Nephron (organoid): ENCODE results near the gene NPBWR2.

ENCODE experiments used
- H3K27ac Mint-ChIP-seq, 3 experiments: 2 replicates each; pipeline ENCODE4 v1.8.0; 2020; ENCODE audit warnings: mixed read lengths in 3 of 3, mild to moderate bottlenecking in 2 of 3, moderate library complexity in 1 of 3
- H3K27me3 Mint-ChIP-seq: 2 replicates; pipeline ENCODE4 v1.8.0; 2021; ENCODE audit warnings: low read depth, mild to moderate bottlenecking, moderate library complexity, mixed read lengths
- H3K36me3 Mint-ChIP-seq: 2 replicates; pipeline ENCODE4 v1.8.0; 2020; ENCODE audit warnings: low read depth, mixed read lengths
- H3K4me1 Mint-ChIP-seq: 2 replicates; pipeline ENCODE4 v1.8.0; 2020; ENCODE audit warnings: mixed read lengths
- H3K4me3 Mint-ChIP-seq, 3 experiments: 2 replicates each; pipeline ENCODE4 v1.8.0; 2020; ENCODE audit warnings: mild to moderate bottlenecking in 3 of 3, mixed read lengths in 3 of 3, moderate library complexity in 2 of 3
- H3K9me3 Mint-ChIP-seq: 2 replicates; pipeline ENCODE4 v1.8.0; 2020; ENCODE audit warnings: mixed read lengths
- TF ChIP-seq, protein P1 (sequence below), 3 experiments: fragments of 200-600 bp; sonication (generic); IDR thresholded peaks; one replicate each; pipeline ENCODE4 v1.5.0; 2021; ENCODE audit warnings: antibody characterized with exemption in 3 of 3; ENCODE audit not compliant: unreplicated experiment in 3 of 3

Gene NPBWR2

DNA sequence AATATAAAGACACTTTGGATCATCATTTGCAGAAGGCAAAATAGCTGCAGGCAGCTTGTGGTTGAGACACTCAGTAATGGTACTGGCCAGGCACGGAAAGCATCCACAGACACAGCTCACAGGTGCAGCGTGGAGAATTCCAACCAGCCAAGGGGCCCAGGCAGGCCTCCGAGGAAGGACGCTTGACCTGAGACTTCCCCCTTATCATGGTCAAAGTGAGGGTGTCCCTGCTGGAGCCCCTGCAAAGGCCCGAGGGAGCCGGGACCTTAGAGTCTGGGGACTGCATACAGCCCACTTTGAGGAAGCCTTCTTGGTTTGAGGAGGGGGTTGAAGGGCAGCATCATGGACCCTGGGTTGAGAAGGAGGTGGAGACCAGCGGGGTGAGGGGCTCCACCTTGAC lies 41.8 kb upstream of the NPBWR2 start:
- Mint-ChIP-seq H3K4me3 (no peak overlapping the region), H3K27ac (no peak overlapping the region), H3K36me3 (no peaks in the 10 kb centered on the region), H3K27me3 (peaks cover 19% of the 10 kb centered on the region), H3K4me1 (no peaks in the 10 kb centered on the region), H3K9me3 (peaks cover 5% of the 10 kb centered on the region)
- TF ChIP-seq, protein P1, sequence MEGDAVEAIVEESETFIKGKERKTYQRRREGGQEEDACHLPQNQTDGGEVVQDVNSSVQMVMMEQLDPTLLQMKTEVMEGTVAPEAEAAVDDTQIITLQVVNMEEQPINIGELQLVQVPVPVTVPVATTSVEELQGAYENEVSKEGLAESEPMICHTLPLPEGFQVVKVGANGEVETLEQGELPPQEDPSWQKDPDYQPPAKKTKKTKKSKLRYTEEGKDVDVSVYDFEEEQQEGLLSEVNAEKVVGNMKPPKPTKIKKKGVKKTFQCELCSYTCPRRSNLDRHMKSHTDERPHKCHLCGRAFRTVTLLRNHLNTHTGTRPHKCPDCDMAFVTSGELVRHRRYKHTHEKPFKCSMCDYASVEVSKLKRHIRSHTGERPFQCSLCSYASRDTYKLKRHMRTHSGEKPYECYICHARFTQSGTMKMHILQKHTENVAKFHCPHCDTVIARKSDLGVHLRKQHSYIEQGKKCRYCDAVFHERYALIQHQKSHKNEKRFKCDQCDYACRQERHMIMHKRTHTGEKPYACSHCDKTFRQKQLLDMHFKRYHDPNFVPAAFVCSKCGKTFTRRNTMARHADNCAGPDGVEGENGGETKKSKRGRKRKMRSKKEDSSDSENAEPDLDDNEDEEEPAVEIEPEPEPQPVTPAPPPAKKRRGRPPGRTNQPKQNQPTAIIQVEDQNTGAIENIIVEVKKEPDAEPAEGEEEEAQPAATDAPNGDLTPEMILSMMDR (IDR thresholded peaks at IDR 0.05; ENCODE audit: unreplicated experiment in 3 of 3): no peak

DNA sequence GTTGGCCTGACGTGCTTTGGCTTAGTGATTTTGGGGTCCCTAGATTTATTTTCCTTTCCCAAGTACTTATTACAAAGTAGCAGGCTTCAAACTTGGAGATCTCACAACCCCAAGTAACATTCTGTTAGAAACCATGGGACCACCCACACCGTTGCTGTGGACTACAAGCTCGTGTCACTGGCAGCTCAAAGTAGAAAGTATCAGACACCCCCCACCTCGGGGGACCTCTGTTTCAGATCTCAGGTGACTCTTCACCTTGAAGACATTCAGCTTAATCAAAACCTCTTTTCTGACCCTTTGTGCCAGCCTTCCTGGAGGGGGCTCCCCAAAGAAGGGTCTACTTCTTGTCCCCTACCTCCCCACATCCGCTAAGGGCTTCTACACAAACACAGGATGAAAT lies 41.2 kb upstream of the NPBWR2 start:
- H3K27me3 Mint-ChIP-seq: peaks cover 17% of the 10 kb centered on the region
- no peak overlapping the region for H3K27ac Mint-ChIP-seq
- peaks cover 5% of the 10 kb centered on the region for H3K9me3 Mint-ChIP-seq
- H3K4me3 Mint-ChIP-seq: no peak overlapping the region
- TF ChIP-seq, protein P1 (IDR thresholded peaks at IDR 0.05; ENCODE audit: unreplicated experiment in 3 of 3): no peak
- no peaks in the 10 kb centered on the region for H3K4me1 Mint-ChIP-seq
- H3K36me3 Mint-ChIP-seq: no peaks in the 10 kb centered on the region

DNA sequence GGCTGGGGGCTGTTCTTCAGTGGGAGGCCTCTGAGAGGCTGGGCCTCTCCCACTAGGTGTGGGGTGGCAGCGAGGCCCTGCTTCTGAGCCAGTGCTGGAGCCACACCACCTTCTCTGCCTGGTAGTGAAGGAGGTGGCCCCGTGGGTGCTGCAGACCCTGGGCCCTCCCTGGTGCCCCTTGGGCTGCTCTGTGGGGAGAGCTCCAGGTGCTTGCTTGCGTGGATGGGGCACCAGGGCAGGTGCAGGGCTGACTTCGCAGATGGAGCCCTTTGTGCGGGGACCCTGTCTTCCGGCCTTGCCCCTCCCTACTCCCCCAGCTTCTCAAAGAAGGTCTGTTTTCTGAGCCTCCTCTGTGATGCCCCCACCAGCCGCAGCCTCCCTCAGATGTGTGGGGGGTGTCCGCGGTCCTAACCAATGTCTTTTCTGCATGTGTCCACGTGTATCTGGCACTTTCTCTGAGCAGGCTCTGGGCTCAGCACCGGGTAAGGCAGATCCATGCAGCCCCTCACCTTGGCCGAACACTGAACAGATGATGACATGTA lies 39.6 kb upstream of the NPBWR2 start:
- Mint-ChIP-seq H3K36me3 (no peaks in the 10 kb centered on the region), H3K9me3 (peaks cover 5% of the 10 kb centered on the region), H3K27ac (no peak overlapping the region), H3K4me3 (no peak overlapping the region), H3K4me1 (no peaks in the 10 kb centered on the region), H3K27me3 (peaks cover 27% of the 10 kb centered on the region)
- TF ChIP-seq, protein P1 (IDR thresholded peaks at IDR 0.05; ENCODE audit: unreplicated experiment in 3 of 3): no peak

GRCh38 chr20:64146301-64146935 lies 39.1 kb upstream of the NPBWR2 start:
- TF ChIP-seq, protein P1 (IDR thresholded peaks at IDR 0.05; ENCODE audit: unreplicated experiment in 3 of 3): no peak
- Mint-ChIP-seq H3K9me3 (peaks cover 5% of the 10 kb centered on the region), H3K27me3 (peaks cover 24% of the 10 kb centered on the region), H3K36me3 (no peaks in the 10 kb centered on the region), H3K4me3 (no peak overlapping the region), H3K27ac (no peak overlapping the region), H3K4me1 (no peaks in the 10 kb centered on the region)

DNA sequence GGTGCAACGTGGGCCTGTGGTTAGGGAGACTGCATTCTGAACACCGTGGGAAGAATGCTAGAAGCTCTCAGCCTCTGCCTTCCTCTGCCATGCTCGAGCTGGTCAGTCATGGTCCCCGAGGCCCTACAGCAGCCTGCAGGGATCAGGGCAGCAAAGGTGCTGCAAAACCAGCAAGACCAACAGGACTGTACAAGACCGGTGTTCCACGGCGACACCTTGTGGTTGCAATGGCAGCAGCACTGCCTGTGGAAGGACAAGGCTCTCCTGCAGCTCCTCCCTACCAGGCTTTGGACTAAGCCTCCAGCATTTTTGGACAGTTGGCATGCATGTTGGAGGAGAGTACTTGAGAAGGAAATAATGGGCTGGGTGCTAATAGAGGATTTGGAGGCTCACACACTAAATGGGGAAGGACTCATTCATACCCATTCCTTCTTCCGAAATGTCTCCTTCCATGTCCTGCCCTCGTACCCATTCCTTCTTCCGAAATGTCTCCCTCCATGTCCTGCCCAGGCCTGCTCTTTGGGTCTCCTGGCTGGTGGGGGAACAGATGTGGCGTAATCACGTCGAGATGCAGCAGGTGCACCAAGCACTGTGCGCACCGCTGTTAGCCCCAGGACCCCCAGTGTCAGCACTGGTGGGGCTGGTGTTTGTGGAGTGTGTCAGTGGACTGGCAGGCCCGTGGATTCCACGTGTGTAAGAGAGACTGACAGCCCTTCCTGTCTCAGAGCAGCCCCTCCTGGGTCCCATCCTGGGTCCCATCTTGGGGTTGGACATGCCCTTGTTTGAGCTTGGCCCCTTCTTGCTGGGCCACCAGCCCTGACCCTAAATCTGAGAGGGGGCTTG lies 38.3 kb upstream of the NPBWR2 start:
- H3K4me3 Mint-ChIP-seq: no peak overlapping the region
- no peaks in the 10 kb centered on the region for H3K4me1 Mint-ChIP-seq
- no peak overlapping the region for H3K27ac Mint-ChIP-seq
- peaks cover 5% of the 10 kb centered on the region for H3K9me3 Mint-ChIP-seq
- TF ChIP-seq, protein P1 (IDR thresholded peaks at IDR 0.05; ENCODE audit: unreplicated experiment in 3 of 3): peak in 1 of 3 experiments; percentile 10
- H3K36me3 Mint-ChIP-seq: no peaks in the 10 kb centered on the region
- H3K27me3 Mint-ChIP-seq: peaks cover 24% of the 10 kb centered on the region
